Cardiac septum (tissue), 1 donor: Measurements from ENCODE around the gene DGKH. TPM values are rescaled to one million over a fixed set of nuclear protein-coding genes. Genes with fewer than 3 reads are reported as not detected.
"Not testable (repeated sequence)": the region's sequence is repeated elsewhere in the genome, so short reads cannot be mapped to it uniquely, and the experiment has no call there.

Experiments
- DNase-seq: peaks from one replicate; pipeline ENCODE4 v3.0.0-alpha.2; 2020; ENCODE audit warnings: low spot score
- intact Hi-C: fragments of 100-400 bp; cut with DNase I; formaldehyde crosslinking; loops from one replicate; pipeline ENCODE4 v1.14.0; 2022
- total RNA-seq: library from RNA; stranded (reverse); fragmentation: NEBNext Ultra II Directional; extraction: Animal tissue kit (Norgen Biotek cat#: 25700); gene quantifications from one replicate; pipeline ENCODE4 v1.2.1, GENCODE V29; 2021
- donor health status: DM: no; HTN: no; CAD: no.

DGKH gene
- total RNA-seq, 1 donor from 2014 or later: 13.5 TPM

DNA sequence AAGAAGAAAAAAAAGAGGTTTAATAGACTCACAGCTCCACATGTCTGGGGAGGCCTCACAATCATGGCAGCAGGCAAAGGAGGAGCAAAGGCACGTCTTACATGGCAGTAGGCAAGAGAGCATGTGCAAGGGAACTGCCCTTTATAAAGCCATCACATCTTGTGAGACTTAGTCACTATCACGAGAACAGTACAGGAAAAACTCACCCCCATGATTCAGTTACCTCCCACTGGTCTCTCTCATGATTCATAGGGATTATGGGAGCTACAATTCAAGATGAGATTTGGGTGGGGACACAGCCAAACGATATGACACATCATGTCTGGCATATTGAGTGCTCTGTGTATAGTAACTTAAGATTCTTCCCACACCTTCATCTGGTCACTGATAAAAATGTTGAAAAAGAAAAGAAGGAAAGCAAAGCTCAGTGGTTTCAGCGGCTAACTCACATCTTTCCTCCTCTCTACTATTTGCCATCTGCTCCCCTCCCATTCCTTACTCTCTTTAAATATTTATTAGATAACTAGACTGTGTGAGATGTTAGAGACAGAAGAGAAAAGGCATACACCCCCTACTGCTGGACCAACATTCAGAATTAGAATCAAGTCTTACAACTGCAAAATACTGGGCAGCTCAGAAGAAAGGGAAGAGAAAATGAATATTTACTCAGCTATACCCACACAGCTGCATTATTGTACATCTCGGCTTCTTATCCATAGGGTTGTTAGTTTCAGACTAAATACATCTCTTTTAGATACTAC lies 163.4 kb downstream of the DGKH start:
- no peak for DNase-seq
- intact Hi-C loops: no loop called here

DNA sequence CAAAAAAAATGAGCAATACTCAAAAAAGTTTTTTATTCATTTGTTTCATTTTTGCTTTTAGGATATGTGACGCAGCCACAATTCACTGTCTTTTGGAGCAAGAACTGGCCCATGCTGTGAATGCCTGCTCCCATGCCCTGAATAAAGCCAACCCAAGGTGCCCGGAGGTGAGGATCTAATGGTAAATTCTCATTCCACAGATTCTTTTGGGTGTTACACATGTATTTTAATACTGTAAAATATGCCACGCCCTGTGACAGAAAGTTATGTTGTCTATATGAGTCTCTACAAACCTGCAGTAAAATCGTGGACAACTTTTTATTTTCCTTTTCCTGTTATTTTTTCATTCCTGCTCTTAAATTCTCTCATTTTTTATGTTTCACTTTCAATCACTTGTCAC lies 166.0 kb downstream of the DGKH start:
- DNase-seq: no peak
- intact Hi-C loops: no loop called here

DNA sequence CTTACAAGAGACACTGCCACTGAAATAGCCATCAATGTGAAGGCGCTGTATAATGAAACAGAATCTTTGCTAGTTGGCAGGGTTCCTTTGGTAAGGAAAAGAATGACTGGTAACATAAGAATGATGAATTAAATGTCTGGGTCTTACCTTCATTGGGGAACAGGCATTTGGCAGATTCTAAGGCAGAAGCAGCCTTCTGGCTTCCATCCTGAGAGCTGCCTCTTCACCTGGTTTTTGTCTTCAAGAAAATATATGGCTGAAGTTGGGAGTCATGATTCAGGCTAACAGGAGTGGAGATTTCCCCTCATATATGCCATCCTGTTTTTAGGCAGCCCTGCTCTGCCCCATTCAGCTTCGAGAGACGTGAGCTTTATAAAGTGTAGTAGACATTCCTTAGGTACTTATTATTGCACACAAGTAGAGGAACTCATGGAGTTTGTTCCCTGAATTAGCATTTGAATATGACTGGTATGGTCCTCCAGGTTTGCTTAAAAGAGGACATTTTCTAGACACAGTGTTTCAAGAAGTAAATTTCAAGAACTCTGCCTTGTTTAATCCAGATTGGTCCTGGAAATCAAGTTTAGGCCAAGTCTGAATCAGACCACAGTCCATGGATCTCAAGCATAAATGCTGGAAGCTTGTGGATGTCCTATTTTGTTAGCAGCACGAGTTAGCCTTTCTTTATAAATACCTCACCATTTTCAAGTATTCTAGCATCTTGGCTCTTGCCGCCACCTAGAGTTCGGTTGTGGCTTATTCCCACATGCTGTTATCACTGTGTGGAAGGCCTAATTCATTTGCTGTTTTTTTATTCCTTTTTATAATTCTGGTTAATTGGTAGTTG lies 167.4 kb downstream of the DGKH start:
- intact Hi-C loops: no loop called here
- no peak for DNase-seq

DNA sequence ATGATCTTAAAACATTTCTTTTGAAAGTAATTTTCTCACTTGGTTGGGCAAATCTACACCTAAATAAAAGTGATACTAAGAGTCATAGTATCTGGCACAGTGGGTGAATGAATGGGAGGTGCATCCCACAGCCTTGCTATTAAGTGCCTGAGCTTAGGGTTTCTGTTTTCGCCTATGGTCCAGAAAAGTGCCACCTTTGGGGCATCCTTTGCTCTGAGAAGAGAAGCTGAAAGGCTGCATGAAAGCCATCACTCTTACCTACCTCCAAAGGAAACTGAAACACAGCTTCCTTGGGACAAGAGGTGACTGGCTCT lies 167.9 kb downstream of the DGKH start:
- no peak for DNase-seq
- intact Hi-C loops: no loop called here

DNA sequence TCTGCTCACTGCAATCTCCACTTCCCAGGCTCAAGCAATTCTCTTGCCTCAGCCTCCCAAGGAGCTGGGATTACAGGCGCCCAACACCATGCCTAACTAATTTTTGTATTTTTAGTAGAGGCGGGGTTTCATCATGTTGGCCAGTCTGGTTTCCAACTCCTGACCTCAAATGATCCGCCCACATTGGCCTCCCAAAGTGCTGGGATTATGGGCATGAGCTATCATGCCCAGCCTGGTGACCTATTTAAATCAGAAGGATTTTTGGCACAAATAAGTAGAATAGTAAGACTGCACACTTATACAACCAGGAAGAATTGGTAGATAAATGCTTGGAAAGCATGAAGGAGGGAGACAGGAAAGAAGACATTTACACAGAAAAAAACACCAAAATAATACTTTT lies 170.1 kb downstream of the DGKH start:
- intact Hi-C loops: no loop called here
- DNase-seq: no peak

DNA sequence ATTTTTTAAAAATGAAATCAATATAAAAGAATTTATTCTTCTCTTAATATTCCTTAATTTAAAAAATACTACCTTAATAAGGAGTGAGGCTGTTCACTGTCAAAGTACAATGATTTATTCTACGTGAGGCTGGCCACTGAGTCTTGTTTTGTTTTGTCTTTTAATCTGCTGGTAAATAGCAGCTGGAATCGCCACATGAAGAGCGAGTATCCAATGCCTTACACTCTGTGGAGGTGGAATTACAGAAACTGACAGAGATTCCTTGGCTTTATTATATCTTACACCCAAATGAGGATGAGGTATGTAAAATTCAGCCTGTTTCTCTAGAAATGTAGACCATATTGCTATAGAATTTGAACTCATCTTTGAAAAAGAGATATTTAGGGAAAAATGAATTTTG lies 170.6 kb downstream of the DGKH start:
- DNase-seq: no peak

DNA sequence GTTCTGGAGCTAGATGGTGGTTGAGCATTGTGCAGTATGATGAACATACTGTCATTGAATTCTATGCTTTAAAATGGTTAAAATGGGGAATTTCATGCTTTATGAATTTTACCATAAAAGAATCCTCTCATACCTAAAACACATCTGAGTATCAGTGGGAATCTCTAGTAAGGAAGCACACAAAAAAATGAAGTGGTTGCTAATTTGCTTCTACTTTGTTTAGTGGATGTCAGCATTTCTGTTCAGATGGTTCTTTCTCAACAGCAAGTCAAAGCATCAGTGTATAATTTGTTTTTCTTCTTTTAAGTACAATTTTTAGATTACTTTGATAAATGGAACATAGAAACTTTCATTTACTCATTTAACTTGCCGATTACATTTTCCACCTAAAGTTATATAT lies 171.4 kb downstream of the DGKH start:
- intact Hi-C loops: no loop called here
- DNase-seq: no peak

More for the DNA sequence above, 170.6 kb downstream of the DGKH start:
- intact Hi-C loops: no loop called here

DNA sequence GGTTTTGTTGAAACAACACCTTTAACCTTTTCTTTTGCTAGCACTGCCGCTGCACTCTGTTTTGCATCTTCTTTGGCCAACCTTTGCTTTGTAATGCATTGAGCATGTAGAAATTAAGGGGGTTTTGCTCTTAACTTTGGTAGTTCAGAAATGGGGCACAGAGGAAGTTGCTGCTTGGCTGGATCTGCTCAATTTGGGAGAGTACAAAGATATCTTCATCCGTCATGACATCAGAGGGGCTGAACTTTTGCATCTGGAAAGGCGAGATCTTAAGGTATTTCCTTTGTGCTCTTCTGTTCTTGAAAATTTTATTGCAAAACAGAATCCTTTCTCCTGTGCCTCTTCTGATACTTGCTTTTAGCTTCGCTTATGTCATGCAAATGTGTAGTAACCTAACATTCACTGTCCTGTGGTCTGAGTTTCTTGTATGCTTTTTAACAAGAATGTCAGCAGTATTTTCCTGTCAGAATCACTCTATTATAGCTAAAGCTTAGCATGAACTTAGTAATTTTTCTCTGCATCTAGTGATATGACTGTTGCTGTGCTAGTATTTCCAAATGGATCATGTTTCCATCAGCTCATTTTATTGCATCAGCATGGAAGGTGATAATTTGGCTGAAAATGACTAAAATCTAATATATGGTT lies 172.8 kb downstream of the DGKH start:
- intact Hi-C loops: no loop called here
- DNase-seq: no peak

DNA sequence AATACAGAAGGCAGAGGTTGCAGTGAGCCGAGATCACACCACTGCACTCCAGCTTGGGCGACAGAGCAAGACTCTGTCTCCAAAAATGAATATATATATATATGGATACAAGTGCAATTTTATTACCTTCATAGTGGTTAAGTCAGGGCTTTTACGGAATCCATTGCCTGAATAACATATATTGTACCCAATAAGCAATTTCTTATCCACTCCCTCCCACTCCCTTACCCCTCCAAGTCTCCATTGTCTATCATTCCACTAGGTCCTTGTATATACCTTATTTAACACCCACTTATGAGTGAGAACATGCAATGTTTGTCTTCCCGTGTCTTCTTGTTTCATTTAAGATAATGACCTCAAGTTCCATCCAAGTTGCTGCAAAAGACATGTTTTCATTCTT lies 175.2 kb downstream of the DGKH start:
- DNase-seq: no peak
- intact Hi-C loops: no loop called here

DNA sequence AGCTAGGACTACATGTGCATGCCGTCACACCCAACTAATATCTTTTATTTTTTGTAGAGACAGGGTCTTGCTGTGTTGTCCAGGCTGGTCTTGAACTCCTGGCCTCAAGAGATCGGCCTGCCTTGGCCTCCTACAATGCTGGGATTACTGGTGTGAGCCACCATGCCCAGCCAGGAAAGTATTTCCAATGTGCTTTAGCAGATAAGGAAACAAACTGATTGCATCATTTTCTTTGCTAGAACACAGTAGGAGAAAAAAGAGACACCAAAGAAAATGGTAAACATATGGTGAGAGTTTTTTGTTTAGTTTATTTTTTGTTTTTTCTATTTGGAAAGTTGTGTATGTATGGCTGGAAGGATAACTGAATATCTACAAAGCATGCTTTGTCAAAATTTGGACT lies 176.6 kb downstream of the DGKH start:
- no peak for DNase-seq
- intact Hi-C loops: no loop called here

DNA sequence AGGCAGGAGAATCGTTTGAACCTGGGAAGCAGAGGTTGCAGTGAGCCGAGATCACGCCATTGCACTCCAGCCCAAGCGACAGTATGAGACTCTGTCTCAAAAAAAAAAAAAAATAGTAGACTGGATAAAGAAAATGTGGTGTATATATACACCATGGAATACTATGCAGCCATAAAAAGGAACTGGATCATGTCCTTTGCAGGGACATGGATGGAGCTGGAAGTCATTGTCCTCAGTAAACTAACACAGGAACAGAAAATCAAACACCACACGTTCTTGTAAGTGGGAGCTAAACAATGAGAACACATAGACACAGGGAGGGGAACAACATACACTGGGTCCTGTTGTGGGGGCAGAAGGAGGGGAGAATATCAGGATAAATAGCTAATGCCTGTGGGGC lies 178.3 kb downstream of the DGKH start:
- intact Hi-C loops, DNase-seq: not testable (repeated sequence)

DNA sequence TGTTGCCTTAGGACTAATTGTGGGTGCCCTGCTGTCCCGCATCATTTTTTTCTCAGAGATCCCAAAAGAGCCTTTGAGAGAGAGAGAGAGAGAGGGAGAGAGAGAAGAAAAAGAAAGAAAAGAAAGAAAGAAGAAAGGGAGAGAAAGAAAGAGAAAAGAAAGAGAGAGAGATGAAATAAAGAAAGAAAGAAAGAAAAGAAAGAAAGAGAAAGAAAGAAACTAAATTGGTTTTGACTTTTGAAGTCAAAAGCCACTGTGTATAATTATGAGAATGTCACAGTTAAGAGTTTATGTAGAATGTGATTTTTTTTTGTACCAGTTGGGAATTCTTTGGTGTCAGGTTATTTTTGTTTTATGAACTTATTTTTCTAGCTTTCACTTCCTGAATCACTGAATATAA lies 180.1 kb downstream of the DGKH start:
- DNase-seq: no peak
- intact Hi-C loops: no loop called here

DNA sequence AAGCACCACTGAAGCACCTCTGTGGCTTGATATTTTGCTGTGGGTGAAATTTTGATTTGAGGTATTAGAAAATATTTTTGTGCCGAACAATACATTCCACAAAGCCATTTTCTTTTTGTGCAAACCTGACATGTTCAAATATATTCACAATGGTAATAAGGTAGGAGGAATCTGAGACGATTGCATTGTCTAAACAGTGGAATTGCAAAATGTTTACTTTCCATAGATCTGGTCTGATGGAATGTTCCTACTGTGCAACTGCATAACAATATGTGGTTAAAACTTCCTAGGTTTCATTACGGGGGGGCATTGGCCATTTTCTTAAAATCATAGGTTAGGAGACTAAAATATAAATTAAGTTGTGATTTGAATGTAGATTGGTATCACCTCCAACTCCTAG lies 180.8 kb downstream of the DGKH start:
- intact Hi-C loops: no loop called here
- no peak for DNase-seq

DNA sequence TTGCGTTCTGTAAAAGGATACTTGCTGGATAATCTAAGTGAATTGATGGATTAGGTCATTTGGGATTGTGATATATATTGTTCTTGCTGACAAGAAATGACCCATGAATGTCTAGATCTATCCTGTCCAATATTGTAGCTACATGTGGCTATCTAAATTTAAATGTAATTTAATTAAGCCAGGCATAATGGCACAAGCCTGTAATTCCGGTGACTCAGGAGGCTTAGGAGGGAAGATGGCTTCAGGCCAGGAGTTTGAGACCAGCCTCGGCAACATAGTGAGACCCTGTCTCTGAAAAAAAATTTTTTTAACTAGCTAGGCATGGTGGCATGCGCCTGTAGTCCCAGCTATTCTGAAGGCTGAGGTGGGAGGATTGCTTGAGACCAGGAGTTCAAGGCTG lies 184.2 kb downstream of the DGKH start:
- DNase-seq: no peak
- intact Hi-C loops: no loop called here

DNA sequence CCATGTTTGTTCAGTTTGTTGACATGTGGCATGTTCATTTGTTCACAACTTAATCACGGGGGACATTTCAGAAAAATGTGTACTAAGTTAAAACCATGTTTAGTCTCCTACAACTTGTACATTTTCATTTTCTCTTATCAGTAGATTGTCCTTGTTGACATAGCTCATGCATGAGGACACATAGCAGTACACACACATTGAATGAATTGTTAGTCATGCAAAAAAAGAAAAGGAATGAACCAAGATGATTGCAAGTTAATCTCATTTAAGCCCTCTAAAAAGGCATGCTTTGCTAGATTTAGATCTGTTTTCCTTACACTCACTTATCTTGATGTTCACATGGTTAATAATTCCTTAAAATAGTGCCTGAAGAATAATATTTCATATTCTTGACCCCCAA lies 185.3 kb downstream of the DGKH start:
- intact Hi-C loops: no loop called here
- no peak for DNase-seq

DNA sequence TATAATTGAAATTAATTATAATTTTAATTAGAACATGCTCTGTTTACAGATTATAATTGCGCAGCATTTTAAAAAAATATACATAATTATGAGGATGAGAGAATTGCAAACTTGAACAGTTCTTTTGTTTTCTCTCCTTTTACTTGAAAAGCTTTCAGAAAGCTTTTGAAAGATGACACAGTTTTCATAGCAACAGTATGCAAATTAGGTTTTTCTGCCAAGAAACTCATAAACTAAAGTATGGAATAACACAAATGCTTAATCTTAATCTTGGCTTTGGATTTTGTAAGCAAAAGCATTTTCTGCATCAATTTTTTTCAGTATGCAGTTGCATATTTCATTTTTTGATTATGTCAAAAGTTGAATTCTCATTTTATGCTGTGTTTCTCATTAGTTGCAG lies 190.7 kb downstream of the DGKH start:
- intact Hi-C loops: no loop called here
- no peak for DNase-seq

DNA sequence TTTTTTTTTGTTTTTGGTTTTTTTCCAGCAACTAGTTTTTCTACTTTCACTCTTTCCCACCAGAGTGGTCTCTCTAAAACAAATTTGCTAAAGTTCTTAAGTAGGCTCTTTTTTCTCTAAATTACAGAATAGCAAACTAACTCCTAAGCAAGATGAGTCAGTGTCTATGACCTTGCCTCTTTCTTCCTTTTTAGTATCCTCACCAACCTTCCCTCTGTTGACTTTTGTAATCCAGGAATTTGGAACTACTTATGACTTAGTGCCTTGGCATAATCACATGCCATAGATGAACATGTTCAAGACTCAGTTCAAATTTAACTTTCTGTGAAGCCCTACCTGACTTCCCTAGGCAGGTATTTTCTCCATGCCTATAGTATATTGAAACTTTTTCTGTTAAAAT lies 191.2 kb downstream of the DGKH start:
- intact Hi-C loops: no loop called here
- DNase-seq: no peak

DNA sequence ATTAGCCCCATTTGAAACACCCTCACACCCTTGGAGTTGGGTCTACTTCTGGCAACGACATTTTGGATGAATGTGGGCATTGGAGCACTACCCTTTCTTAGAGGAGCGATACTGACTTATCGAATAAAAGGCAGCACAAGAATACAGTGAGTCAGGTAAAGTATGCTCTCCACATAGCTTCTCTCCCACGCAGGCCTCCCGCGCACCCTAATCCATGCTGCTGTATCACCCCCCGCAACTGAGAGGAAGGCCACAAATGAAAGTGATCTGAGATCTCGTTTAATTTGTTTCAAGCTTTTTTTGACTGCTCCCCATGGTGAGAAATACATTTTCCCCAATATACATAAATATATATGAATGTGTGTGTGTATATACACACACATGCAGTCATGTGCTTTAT lies 198.1 kb downstream of the DGKH start:
- no peak for DNase-seq
- intact Hi-C loops: no loop called here

DNA sequence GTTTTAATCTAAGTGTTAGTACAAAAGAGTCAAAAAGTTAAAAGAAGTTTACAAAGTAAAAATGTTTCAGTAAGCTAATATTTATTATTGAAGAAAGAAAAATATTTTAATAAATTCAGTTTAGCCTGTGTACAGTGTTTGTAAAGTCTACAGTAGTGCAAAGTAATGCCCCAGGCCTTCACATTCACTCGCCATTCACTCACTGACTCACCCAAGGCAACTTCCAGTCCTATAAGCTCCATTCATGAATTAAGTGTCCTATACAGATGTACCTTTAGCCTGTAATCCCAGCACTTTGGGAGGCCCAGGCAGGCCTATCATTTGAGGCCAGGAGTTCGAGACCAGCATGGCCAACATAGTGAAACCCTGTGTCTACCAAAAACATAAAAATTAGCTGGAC lies 199.4 kb downstream of the DGKH start:
- intact Hi-C loops: no loop called here
- no peak for DNase-seq

DNA sequence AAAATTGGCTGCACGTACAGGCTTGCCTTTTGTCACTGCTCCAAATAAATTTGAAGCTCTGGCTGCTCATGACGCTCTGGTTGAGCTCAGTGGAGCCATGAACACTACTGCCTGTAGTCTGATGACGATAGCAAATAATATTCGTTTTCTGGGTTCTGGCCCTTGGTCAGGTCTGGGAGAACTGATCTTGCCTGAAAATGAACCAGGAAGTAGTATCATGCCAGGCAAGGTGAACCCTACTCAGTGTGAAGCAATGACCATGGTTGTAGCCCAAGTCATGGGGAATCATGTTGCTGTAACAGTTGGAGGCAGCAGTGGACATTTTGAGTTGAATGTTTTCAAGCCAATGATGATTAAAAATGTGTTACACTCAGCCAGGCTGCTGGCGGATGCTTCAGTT lies 207.4 kb downstream of the DGKH start:
- intact Hi-C loops: no loop called here
- DNase-seq: no peak

DNA sequence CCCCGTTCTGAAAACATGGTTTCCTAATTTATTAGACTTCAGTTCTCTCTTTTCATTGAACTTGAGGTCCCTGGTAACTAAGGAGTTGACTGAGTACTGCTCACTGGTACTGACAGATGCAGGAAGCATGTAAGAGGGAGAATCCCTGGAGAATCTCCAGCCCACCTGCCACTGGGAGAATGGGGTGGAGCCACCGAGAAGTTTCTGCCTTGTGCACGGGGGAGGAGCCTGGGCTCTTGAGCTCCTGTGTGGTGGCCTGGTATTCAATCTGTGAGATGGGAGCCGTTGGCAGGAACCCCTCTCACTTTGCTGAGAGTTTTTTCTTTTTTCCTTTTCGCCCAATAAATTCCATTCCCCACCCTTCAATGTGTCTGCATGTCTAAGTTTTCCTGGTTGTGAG lies 210.3 kb downstream of the DGKH start:
- intact Hi-C loops: no loop called here
- no peak for DNase-seq
